ENCODE results near the gene SIAH2. TPM values are rescaled to one million over a fixed set of nuclear protein-coding genes. Genes with fewer than 3 reads are reported as not detected.

The SIAH2 gene
- total and polyA plus RNA-seq, 9 of the 15 experiments (the other 6 are each of a cell fraction or from before 2014, with no cell fraction given) = 4.8 to 39.0 (median 29.9) TPM

DNA sequence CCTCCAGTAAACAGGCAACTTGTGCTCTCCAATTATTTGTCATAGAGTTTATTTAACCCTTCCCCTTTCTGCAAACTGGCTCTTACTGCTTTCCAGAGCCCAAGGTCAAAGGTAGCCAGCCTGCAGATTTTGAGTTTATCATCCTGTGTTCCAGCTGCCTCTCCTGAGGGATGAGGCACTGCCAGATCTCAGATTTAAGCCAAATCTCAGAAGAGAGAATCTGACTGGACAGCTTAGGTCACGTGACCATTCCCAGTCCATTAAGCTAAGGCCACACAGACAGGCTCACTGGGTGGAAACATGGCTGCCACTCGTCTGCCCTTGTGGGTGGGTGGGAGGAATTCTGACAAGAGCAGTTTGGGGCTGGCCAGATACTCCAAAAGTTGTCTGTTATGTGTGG is 8.6 kb upstream of the SIAH2 start (continued):
- TF ChIP-seq SMC3 (conservative IDR thresholded peaks at IDR 0.05; ENCODE audit: insufficient read depth, low read depth, low read length) (no peak), ZNF143 (CRISPR knock-in tag; IDR thresholded peaks at IDR 0.05) (no peak), DIDO1 (tag; IDR thresholded peaks at IDR 0.05; ENCODE audit: low read depth) (no peak), SIN3A (IDR thresholded peaks at IDR 0.05; ENCODE audit: borderline replicate concordance in 2 of 2, control insufficient read depth in 1 of 2, low read depth in 2 of 2, low read length in 2 of 2) (no peak), PHF21A (IDR thresholded peaks at IDR 0.05; ENCODE audit: borderline replicate concordance, low read depth) (peak; percentile 98), FOXJ2 (tag; IDR thresholded peaks at IDR 0.05) (no peak), CBFA2T2 (conservative IDR thresholded peaks at IDR 0.05) (peak; percentile 91), FOS (IDR thresholded peaks at IDR 0.05; ENCODE audit: extremely low read depth, insufficient read length) (peak; percentile 7), EGR1 (conservative IDR thresholded peaks at IDR 0.05) (0 out of 2 replicates have a peak, but pooled peaks have one; percentile 18), EHMT2 (IDR thresholded peaks at IDR 0.05) (peak; percentile 30; the same call in 1 of the 2 replicates), BDP1 (IDR thresholded peaks at IDR 0.05; ENCODE audit: insufficient read depth, insufficient read length) (no peak), ZNF586 (CRISPR knock-in tag; conservative IDR thresholded peaks at IDR 0.05) (no peak), SMAD4 (CRISPR knock-in tag; conservative IDR thresholded peaks at IDR 0.05) (0 out of 2 replicates have a peak, but pooled peaks have one; percentile 30)
- TF ChIP-seq, protein P1, sequence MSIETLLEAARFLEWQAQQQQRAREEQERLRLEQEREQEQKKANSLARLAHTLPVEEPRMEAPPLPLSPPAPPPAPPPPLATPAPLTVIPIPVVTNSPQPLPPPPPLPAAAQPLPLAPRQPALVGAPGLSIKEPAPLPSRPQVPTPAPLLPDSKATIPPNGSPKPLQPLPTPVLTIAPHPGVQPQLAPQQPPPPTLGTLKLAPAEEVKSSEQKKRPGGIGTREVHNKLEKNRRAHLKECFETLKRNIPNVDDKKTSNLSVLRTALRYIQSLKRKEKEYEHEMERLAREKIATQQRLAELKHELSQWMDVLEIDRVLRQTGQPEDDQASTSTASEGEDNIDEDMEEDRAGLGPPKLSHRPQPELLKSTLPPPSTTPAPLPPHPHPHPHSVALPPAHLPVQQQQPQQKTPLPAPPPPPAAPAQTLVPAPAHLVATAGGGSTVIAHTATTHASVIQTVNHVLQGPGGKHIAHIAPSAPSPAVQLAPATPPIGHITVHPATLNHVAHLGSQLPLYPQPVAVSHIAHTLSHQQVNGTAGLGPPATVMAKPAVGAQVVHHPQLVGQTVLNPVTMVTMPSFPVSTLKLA (conservative IDR thresholded peaks at IDR 0.05) = 0 out of 4 replicates have a peak, but pooled peaks of 1 of the 2 experiments have one; percentile 15
- TF ChIP-seq, protein P2, sequence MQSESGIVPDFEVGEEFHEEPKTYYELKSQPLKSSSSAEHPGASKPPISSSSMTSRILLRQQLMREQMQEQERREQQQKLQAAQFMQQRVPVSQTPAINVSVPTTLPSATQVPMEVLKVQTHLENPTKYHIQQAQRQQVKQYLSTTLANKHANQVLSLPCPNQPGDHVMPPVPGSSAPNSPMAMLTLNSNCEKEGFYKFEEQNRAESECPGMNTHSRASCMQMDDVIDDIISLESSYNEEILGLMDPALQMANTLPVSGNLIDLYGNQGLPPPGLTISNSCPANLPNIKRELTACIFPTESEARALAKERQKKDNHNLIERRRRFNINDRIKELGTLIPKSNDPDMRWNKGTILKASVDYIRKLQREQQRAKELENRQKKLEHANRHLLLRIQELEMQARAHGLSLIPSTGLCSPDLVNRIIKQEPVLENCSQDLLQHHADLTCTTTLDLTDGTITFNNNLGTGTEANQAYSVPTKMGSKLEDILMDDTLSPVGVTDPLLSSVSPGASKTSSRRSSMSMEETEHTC (IDR thresholded peaks at IDR 0.05) = peak; percentile 57; the same call in 1 of the 2 replicates
- TF ChIP-seq, protein P3, sequence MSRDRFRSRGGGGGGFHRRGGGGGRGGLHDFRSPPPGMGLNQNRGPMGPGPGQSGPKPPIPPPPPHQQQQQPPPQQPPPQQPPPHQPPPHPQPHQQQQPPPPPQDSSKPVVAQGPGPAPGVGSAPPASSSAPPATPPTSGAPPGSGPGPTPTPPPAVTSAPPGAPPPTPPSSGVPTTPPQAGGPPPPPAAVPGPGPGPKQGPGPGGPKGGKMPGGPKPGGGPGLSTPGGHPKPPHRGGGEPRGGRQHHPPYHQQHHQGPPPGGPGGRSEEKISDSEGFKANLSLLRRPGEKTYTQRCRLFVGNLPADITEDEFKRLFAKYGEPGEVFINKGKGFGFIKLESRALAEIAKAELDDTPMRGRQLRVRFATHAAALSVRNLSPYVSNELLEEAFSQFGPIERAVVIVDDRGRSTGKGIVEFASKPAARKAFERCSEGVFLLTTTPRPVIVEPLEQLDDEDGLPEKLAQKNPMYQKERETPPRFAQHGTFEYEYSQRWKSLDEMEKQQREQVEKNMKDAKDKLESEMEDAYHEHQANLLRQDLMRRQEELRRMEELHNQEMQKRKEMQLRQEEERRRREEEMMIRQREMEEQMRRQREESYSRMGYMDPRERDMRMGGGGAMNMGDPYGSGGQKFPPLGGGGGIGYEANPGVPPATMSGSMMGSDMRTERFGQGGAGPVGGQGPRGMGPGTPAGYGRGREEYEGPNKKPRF (IDR thresholded peaks at IDR 0.05; ENCODE audit: low read depth, low read length) = no peak
- TF ChIP-seq, protein P4, sequence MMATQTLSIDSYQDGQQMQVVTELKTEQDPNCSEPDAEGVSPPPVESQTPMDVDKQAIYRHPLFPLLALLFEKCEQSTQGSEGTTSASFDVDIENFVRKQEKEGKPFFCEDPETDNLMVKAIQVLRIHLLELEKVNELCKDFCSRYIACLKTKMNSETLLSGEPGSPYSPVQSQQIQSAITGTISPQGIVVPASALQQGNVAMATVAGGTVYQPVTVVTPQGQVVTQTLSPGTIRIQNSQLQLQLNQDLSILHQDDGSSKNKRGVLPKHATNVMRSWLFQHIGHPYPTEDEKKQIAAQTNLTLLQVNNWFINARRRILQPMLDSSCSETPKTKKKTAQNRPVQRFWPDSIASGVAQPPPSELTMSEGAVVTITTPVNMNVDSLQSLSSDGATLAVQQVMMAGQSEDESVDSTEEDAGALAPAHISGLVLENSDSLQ (IDR thresholded peaks at IDR 0.05) = peak; percentile 25; the same call in 1 of the 2 replicates
- TF ChIP-seq, protein P5, sequence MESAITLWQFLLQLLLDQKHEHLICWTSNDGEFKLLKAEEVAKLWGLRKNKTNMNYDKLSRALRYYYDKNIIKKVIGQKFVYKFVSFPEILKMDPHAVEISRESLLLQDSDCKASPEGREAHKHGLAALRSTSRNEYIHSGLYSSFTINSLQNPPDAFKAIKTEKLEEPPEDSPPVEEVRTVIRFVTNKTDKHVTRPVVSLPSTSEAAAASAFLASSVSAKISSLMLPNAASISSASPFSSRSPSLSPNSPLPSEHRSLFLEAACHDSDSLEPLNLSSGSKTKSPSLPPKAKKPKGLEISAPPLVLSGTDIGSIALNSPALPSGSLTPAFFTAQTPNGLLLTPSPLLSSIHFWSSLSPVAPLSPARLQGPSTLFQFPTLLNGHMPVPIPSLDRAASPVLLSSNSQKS (CRISPR knock-in tag; IDR thresholded peaks at IDR 0.05) = no peak
- TF ChIP-seq, protein P6, sequence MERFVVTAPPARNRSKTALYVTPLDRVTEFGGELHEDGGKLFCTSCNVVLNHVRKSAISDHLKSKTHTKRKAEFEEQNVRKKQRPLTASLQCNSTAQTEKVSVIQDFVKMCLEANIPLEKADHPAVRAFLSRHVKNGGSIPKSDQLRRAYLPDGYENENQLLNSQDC (CRISPR knock-in tag; IDR thresholded peaks at IDR 0.05) = no peak
